Activated naive CD4-positive, alpha-beta T cell (primary cell): Measurements from ENCODE around the gene MPP3.
"Not testable (repeated sequence)": the region's sequence is repeated elsewhere in the genome, so short reads cannot be mapped to it uniquely, and the experiment has no call there.

Source experiments
- DNase-seq, 4 experiments: peaks; one replicate each; lab custom pipeline; 2025; lab: John Stamatoyannopoulos, UW

MPP3 gene

GRCh38 chr17:43860927-43861622, 28.1 kb upstream of the MPP3 start:
- DNase-seq = no peak

DNA sequence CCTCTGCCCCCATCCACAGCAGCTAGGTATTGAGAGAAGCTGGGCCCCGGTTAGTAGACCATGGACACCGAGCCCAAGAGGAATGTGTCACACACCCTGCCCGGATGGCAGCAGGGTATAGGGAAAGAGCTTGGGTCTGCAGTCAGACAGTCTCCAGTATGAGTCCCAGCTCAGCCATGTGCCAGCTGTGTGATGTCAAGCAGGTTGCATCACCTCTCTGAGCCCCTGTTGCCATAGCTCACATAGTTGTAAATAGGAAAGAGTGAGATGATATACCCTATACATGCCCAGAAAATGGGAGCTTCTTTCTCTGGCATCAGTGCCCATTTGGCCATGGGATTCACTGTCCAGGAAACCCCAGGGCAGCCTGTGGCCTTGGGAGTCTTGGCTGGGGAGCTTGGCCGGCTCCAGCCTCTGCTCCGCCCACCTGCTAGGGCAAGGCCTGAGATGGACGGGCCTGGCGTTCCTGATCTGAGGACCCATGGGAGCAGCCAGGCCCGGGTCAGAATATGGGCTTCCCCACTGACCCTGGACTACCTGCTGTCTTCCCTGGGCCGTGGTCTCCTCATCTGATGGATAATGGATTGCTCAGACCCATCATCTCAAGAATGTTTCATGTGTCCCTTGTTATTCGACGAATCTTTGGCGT, 27.3 kb upstream of the MPP3 start:
- no peak for DNase-seq

GRCh38 chr17:43857957-43858600, 25.1 kb upstream of the MPP3 start:
- DNase-seq = no peak

DNA sequence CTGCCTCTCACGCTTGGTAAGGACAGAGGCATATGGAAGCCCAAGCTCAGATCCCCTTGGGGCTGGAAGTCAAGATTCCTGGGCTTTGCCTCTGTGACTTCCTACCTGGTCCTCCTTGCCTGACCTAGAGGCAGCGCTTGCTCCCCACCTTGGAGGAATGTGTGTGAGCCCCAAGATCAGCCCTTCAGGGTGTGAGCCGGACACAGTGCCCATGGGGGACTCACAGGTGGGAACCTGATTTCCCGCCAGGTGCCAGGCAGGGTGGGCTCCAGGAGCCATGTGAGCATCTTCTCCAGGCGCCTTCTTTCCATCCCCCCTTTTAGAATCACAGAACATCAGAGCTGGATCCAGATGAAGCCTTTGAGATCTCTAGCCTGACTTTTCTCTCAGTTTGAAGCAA, 24.2 kb upstream of the MPP3 start:
- DNase-seq = no peak

DNA sequence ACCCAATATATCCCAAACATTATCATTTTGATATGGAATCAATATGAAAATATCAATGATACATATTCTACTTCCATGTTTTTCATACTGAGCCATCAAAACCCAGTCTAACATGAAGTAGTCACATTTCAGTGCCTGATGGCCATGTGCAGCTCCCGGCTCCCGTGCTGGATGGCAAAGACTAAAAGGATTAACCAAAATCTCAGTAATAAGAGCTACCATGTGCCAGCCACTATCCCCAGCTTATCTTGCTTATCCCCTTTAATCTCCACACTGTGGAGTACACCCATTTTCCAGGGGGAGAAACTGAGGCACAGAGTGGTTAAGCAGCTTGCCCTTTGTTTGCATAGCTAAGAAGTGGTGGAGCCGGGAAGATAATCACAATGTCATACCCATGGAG, 23.2 kb upstream of the MPP3 start:
- DNase-seq = no peak

GRCh38 chr17:43855061-43855460, 22.1 kb upstream of the MPP3 start:
- DNase-seq = no peak

GRCh38 chr17:43854498-43854897, 21.6 kb upstream of the MPP3 start:
- no peak for DNase-seq

- no peak for DNase-seq
Measured at GRCh38 chr17:43853546-43853945, 20.6 kb upstream of the MPP3 start.

DNA sequence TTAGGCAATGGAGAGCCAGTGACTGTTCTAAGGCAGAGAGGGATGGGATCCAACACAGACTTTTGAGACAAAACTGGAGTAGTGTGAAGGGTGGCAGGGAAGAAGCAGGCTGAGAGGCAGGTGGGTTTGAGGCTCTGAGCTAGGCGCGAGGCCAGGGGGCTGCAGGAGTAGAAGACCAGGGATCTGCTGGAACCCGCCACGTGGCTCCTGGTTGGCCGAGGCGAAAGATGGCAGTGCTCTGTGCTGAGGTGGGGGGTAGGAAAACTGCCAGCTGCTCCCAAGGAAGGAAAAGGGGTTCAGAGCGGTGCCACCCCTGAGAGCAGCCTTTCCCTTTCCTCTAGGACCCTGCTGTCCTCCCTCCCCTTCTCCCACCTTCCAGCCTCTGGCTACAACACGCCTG, 19.6 kb upstream of the MPP3 start:
- no peak for DNase-seq

- no peak for DNase-seq
Measured at GRCh38 chr17:43849116-43849515, 16.2 kb upstream of the MPP3 start.

- DNase-seq = no peak
Measured at GRCh38 chr17:43848601-43849000, 15.7 kb upstream of the MPP3 start.

- DNase-seq = no peak
Measured at GRCh38 chr17:43846963-43847371, 14.0 kb upstream of the MPP3 start, which contains the start of gene CD300LG. Gene CD300LG (plus strand): TSS chr17:43847176. CDS start chr17:43847217, 41 bp downstream.

DNA sequence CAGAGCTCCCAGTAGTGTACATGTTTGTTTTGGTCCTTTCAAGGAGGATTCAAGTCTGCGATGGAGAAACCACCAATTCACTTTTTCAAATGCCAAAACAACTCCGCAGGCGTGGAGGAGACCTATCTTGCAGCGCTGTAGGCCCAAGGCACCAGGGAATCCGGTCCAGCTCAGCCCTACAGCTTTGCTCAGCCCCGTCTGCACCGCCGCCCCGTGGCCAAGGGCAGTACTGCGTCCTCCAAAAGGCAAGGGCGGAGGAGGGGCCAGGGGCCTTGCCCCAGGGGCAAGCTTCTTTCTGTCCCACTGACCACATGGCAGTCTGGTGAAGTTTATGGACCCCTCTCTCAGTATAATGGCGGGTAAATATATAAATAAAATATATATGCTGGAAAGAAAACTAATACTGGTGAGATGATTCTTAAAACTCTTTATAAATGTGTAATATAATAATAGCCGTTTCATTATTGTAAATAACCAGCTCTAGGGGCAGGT, 13.3 kb upstream of the MPP3 start:
- DNase-seq = peak; percentile 51 to 78 (median 68)

DNA sequence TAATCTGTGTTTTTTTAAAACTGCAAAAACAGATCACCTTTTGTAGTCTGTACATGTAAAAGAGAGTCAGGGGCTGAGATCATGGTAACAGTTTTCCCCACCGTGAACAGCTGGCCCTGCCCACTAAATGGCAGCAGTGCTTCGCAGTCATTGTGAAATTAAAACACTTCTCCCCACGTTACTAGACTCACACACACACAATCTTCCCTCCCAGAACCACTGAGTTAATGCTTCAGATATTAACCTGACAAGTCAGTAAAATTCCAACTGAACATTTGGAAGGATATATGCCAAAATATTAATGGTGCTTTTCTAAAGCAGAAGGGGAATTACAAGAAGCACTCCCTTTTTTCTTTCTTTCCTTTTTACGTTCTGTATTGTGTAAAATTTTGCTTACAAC, 12.8 kb upstream of the MPP3 start:
- no peak for DNase-seq

DNA sequence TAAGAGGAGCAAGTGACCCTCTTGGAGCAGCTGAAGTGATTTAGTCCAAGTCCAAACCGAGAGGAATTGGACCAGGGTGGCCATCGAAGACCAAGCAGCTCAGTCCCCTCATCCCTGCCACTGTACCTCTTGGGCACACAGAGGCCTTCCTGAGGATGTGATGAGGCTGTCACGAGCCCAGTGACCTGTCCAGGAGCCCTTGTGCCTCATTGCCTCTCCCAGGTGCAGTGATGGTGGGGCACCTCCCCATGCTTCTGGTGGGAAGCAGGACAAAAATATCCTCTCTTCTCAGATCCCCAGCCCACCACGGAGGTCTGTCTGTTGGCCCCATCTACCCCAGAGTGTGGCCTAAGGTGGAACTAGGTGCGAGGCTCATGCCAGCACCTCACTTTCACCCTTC, 11.3 kb upstream of the MPP3 start:
- DNase-seq = no peak

- no peak for DNase-seq
Measured at GRCh38 chr17:43842975-43843325, 10.0 kb upstream of the MPP3 start.

DNA sequence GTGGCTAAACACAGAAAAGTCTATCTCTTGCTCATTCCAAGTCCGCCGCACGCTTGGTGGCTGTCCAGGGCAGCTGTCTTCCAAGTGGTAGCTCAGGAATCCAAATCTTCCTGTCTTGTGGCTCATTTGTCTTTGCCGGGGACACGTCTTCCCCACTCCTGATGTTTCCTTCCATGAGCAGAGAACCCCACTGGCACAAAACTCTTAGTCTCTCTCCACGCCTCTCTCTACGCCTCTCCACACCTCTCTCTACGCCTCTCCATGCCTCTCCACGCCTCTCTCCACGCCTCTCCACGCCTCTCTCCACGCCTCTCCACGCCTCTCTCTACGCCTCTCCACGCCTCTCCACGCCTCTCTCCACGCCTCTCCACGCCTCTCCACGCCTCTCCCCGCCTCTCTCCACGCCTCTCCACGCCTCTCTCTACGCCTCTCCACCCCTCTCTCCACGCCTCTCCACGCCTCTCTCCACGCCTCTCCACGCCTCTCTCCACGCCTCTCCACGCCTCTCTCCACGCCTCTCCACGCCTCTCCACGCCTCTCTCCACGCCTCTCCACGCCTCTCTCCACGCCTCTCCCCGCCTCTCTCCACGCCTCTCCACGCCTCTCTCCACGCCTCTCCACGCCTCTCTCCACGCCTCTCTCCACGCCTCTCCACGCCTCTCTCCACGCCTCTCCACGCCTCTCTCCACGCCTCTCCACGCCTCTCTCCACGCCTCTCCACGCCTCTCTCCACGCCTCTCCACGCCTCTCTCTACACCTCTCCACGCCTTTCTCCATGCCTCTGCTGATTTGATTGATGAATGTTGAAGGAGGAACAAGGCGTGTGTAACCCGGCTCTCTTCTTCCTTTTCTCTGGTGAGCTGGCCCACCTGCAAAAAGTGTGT, 9.4 kb upstream of the MPP3 start:
- DNase-seq = not testable (repeated sequence)

GRCh38 chr17:43841282-43841681, 8.3 kb upstream of the MPP3 start:
- DNase-seq = no peak

GRCh38 chr17:43840814-43841213, 7.9 kb upstream of the MPP3 start:
- no peak for DNase-seq

DNA sequence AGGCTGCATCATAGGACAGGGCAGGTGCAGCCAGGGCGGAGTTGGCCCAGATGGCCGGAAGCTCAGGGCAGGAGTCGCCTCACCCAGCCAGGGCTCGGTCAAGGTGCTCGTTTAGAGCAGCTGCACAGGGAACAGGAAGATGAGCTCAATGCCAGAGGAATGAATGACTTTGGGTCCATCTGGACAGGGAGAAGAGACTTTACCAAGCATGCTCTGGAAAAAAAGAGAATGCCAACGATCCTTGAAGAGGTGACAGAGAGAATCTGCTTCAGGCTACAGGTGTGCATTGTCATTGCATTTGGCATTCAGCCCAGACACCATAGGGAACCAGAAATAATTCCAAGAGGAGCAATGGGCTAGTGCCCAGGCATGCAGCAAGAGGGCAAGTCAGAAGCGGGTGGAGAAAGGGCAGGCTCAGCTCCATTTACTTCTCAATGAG, 6.7 kb upstream of the MPP3 start:
- DNase-seq = no peak

DNA sequence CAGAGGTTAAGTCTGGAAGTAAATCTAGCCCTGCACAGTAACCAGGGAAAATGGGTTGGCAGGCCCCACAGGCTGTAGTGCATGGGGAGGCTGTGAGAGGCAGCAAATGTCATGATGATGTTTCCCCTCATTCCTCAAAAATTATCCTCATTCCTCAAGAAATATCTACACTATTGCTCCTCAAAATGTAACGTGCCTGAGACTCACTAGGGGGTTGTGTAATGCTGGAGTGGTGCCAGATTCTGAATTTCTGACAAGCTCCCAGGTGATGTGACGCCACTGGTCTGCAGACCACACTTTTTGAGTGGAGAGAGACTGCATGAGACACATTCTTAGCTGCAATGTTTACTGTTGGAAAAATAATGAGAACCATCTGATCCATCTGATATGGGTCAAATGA, 1.2 kb upstream of the MPP3 start:
- DNase-seq = no peak
